NCI-H2196 (cell line): ENCODE results near the gene VGF.
"Not testable (repeated sequence)": the region's sequence is repeated elsewhere in the genome, so short reads cannot be mapped to it uniquely, and the experiment has no call there.

Experiments
- DNase-seq: peaks from one replicate; lab custom pipeline; 2025; ENCODE audit not compliant: unreplicated experiment; lab: John Stamatoyannopoulos, UW

Gene VGF

DNA sequence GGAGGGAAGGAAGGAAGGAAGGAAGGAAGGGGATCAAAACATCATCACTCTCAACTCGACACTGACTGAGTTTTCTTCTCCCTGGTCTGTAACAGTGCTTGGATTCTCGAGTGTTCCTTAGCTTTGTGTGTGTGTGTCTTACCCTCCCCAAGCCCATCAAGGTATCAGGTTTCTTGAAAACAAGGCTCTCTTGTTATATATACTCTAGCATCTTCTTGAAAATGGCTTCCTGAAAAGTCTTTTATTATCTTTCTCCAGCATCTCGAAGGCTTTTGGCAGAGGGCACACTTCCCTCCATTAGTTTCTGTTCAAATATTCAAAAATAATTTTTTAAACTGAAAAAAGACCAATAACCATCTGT is 25.1 kb downstream of the VGF start:
- no peak for DNase-seq

GRCh38 chr7:101138213-101138870 is 27.0 kb downstream of the VGF start:
- DNase-seq: peak; percentile 91

DNA sequence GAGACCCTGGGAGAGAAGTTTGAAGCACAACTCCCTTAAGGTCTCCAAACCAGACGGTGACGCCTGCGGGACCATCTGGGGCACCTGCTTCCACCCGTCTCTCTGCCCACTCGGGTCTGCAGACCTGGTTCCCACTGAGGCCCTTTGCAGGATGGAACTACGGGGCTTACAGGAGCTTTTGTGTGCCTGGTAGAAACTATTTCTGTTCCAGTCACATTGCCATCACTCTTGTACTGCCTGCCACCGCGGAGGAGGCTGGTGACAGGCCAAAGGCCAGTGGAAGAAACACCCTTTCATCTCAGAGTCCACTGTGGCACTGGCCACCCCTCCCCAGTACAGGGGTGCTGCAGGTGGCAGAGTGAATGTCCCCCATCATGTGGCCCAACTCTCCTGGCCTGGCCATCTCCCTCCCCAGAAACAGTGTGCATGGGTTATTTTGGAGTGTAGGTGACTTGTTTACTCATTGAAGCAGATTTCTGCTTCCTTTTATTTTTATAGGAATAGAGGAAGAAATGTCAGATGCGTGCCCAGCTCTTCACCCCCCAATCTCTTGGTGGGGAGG is 27.6 kb downstream of the VGF start:
- DNase-seq: no peak

- no peak for DNase-seq
Measured at GRCh38 chr7:101134399-101134980, 30.9 kb downstream of the VGF start.

- DNase-seq: no peak
Measured at GRCh38 chr7:101133621-101134398, 31.6 kb downstream of the VGF start.

- not testable (repeated sequence) for DNase-seq
Measured at GRCh38 chr7:101132626-101133600, 32.5 kb downstream of the VGF start.

DNA sequence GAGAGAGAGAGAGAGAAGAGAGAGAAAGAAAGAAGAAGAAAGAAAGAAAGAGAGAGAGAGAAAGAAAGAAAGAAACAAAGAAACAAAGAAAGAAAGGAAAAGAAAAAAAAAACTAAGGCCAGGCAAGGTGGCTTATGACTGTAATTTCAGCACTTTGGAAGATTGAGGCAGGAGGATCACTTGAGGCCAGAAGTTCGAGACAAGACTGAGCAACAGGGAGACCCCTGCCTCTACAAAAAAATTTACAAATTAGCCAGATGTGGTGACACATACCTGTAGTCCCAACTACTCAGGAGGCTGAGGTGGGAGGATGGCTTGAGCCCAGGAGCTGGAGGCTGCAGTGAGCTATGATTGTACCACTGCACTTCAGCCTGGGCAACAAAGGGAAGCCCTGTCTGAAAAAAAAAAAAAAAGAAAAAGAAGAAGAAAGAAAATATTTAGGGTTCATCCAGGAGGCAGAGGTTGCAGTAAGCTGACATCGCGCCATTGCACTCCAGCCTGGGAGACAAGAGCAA is 35.7 kb downstream of the VGF start:
- DNase-seq: no peak

- no peak for DNase-seq
Measured at GRCh38 chr7:101128040-101128834, 37.1 kb downstream of the VGF start.

GRCh38 chr7:101127460-101128039 is 37.8 kb downstream of the VGF start:
- no peak for DNase-seq

GRCh38 chr7:101126651-101127459 is 38.5 kb downstream of the VGF start, which contains the start of gene SERPINE1:
TSS of gene SERPINE1 (plus strand) at chr7:101127104. CDS start at chr7:101128394, 1,290 bp downstream.
- DNase-seq: peak; percentile 67

- DNase-seq: peak; percentile 67
Measured at GRCh38 chr7:101125989-101126650, 39.2 kb downstream of the VGF start.

- DNase-seq: no peak
Measured at GRCh38 chr7:101124376-101125056, 40.9 kb downstream of the VGF start.

DNA sequence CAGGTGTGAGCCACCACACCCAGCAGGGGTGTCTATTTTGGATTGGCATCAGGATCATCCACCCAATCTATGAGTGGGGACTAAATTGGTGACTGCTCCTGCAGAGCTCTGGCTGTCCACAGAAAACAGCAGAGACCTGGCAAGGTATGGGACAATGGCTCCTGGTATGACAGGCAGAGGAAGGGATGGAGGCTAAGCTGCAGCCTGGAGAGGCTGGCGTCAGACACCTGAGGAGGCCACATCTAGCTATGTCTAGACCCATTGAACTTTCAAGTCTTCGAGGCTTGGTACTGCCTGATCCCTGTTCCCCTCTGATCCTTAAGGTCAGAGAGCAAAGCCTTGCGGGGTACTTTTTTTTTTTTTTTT is 41.7 kb downstream of the VGF start:
- DNase-seq: no peak

GRCh38 chr7:101122933-101123702 is 42.3 kb downstream of the VGF start:
- no peak for DNase-seq

DNA sequence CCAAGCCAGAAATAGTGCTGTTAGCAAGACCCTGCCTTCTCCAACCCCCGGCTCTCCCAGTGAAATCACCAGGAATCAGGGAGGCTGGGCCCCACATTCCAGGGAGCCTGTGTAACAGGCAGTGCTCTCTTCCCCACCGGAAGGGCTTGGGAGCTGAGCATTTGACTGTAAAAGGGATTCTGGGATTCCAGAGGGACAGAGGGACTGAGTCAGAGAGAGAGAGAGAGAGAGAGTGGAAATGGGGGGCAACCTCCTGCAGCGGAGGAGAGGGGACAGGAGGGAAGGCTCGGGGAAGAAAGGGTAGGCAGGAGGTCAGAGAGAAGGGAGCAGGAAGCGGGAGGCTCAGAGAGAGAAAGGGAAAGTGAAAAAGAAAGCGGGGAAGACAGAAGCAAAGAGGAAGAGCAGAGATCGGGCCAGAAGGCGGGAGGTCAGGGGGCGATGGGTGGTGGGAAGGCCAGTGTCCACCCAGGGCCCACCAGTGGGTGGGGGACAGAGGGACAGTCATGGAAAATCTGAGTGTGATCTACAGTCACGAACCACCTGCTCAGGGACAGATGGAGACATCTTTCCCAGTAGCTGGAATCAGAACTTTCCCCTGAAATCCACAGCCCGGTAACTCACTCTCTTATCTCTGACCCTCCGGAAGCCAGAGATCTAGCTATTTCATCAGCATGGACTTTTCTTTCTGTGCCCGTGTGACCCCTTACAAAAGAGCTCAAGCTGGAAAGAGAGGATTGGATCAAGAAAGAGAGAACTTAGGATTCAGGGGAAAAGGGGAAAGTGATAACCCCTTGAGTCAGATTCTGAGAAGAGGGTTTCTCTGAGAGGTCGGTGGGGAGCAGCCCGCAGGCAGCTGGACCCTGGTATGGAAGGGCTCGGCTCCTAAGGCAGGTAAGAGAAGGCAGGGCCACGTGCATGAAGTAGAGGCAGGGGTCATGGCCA is 43.1 kb downstream of the VGF start:
- DNase-seq: no peak

DNA sequence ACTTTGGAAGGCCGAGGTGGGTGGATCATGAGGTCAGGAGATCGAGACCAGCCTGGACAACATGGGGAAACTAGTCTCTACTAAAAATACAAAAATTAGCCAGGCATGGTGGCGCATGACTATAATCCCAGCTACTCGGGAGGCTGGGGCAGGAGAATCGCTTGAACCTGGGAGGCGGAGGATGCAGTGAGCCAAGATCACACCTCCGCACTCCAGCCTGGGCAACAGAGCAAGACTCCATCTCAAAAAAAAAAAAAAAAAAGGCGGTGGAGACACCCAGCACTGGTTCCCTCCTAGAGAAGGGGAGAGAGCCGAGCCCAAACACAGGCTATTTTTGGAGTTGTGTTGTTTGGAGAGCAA is 43.8 kb downstream of the VGF start:
- not testable (repeated sequence) for DNase-seq
